ENCODE data around the gene HNRNPM.

- TF ChIP-seq ZFX (IDR thresholded peaks at IDR 0.05) (no peak), CTCF (conservative IDR thresholded peaks at IDR 0.05) (no peak)
Measured at GRCh38 chr19:8481201-8481600, 36.4 kb downstream of the HNRNPM start.

All from C4-2B (cell line).